Measurements from ENCODE around the gene NLRX1.

DNA sequence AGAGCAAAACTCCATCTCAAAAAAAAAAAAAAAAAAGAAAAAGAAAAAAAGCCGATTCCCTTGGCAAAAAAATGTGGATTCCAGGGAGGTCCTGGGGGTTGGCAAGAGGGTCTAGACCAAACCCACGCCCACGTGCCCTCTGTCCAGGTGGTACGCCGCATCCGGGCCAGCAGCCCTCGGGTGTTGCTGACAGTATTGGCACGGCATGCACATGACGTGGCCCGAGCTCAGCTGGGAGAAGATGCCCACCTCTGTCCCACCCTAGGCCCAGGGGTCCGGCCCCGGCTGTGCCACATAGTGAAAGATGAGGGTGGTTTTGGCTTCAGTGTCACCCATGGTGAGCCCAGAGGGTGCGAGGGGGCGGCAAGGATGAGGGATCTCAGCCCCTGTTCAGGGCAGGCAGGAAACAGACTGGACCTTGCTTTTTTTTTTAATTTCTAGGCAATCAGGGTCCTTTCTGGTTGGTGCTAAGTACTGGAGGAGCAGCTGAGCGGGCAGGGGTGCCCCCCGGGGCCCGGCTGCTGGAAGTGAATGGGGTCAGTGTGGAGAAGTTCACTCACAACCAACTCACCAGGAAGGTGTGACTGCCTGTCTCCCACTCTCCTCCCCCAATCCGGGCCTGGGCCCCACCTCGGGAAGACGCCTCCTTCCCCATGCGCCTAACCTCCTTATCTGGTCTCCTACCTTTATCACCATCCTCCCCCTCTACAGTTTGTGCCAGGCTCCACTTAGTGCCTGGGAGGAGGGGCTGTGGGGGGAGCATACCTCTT lies 18.8 kb downstream of the NLRX1 start:
- TF ChIP-seq RXRA (IDR thresholded peaks at IDR 0.05; ENCODE audit: borderline replicate concordance, low read depth), result no peak
- no peak for TF ChIP-seq CTCF (IDR thresholded peaks at IDR 0.05)
- no peak for TF ChIP-seq MXI1 (IDR thresholded peaks at IDR 0.05; ENCODE audit: low read depth, low read length)
- TF ChIP-seq, protein P1, sequence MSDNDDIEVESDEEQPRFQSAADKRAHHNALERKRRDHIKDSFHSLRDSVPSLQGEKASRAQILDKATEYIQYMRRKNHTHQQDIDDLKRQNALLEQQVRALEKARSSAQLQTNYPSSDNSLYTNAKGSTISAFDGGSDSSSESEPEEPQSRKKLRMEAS (IDR thresholded peaks at IDR 0.05; ENCODE audit: low read depth), result no peak
